Colon (tissue), 2 donors: ENCODE data around the gene ZNF443.
"Not testable (repeated sequence)": the region's sequence is repeated elsewhere in the genome, so short reads cannot be mapped to it uniquely, and the experiment has no call there.

Source experiments
- FAIRE-seq: peaks from 2 replicates; lab custom pipeline; 2012; peaks lifted over from hg19 to GRCh38; lab: Jason Lieb, UNC
- donor health status: control.
- donor health status: control.

ZNF443 gene

DNA sequence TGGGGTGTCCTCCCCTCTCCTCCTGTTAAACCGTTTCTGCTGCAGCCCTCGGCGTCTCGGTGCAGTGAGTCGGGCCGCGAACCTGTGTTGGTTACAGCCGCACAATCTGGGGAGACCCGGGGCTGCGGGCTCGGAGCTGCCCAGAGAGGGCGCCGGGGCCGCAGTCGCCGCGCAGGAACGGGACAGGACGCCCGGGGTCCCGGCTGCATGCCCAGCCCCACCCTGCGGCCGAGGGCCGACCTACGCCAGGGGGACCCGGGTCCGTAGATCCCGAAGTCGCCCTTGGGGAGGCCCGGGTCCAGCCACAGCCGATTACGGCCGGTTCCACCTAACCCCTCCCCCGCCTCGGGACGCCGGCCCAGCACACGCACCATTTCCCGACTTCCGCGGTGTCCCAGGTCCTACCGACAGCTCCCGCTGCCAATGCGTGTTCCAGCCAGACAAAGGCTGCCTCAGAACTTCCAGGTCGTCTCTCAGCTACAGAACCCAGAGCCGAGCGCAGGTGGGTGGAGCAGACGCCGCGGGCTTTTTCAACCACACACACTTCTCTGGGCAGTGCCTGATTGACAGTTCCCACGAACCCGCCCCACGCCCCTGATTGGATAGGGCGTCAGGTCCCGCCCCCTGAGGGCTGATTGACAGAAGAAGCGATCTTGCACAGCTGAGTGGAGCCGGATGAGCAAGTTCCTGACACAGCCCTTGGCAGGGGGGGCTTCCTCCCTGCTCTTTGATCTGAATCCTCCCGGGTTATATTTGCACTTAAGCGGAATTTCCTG is at the start of gene ZNF443:
Gene ZNF443 (minus strand): TSS at position 481 of the 776 bp plus-strand sequence. CDS start 107 bp downstream, at position 374.
- FAIRE-seq: peak; percentile 58

DNA sequence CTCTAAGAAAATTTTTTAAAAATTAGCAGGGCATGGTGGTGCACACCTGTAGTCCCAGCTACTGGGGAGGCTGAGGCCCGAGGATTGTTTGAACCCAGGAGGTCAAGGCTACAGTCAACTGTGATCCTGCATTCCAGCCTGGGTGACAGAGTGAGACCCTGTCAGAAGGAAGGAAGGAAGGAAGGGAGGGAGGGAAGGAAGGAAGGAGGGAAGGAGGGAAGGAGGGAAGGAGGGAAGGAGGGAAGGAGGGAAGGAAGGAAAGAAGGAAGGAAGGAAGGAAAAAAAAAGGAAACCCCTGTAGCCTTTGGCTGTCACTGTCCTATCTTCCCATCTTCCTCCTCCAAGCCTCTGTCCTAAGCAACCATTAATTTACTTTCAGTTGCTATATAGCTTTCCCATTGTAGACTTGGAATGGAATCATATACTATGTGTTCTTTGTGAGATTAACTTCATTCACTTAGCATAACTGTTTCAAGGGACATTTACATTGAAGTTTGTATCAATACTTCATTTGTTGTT is 45.5 kb upstream of the ZNF443 start:
- not testable (repeated sequence) for FAIRE-seq

DNA sequence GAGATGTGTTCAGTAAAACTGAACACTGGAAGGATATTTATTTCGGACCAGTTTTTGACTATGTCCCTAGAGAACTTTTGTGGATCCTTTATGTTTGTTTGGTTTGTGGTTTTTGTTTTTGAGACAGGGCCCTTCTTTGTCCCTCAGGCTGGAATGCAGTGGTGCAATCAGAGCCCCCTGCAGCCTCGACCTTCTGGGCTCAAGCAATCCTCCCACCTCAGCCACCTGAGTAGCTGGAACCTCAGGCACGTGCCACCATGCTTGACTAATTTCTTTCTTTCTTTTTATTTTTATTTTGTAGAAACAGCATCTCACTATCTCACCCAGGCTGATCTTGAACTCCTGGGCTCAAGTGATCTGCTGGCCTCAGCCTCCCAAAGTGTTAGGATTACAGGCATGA is 44.8 kb upstream of the ZNF443 start:
- no peak for FAIRE-seq

DNA sequence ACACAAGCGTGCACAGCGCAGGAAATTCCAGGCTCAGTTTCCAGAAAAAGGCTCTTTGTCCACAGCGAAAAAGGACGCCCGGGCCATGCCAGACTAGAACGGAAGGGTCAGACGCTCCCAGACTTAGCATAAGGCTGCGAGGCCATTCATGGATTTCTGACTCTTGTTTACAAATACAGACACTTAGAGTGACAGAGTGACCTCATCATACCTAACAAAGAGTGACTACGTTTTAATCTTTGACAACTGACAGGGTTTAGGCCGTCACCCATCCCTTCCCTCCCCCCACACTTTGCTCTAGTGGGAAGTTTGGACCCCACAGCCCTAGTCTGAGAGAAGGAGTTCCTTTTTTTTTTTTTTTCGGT is 44.2 kb upstream of the ZNF443 start:
- no peak for FAIRE-seq

DNA sequence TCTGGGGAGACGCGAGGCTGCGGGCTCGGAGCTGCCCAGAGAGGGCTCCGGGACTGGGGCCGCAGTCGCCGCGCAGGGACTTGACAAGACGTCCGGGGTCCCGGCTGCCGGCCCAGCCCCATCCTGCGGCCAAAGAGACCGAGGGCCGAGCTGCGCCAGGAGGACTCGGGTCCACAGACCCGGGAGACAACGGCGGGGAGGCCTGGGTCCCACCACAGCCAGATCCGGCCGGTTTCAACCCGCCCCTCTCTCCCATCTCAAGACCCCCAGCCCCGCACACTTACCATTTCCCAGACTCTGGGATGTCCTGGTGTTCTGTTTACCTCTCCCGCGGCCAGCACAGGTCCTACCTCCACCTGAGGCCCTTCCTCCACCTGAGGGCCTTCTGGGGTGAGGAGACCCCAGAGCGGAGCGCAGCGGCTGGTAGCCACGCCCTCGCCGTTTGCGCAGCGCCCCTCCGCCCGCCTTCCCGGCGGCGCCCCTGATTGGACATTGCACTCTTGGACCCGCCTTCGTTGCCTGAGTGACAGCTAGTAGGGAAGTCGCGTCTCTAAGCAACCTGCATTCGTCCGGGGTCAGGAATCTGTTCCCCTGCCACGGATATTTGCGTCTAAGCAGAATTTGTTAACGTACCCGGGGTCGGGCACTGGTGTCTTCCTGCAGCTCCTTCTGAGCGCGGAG is 43.7 kb upstream of the ZNF443 start, which contains the start of gene ZNF709:
Gene ZNF709 (minus strand): TSS at position 446 of the 681 bp plus-strand sequence. CDS start 159 bp downstream, at position 287.
- no peak for FAIRE-seq

DNA sequence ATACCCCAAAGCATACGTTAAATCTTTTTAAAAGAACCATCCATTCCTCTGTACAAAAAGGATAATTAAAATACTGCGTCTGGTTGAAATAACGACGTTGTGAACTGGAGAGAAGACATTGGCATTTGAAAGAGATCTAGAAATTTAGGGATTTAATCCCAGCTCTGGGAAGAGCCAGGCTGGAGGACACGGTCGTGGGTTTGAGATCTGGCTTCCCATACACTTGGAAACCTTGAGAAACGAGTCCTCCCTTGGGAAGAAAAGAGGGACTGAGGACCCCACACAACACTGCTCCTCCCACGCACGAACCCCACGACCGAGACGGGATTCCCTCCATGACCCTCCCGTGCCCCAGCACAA is 43.2 kb upstream of the ZNF443 start:
- no peak for FAIRE-seq

DNA sequence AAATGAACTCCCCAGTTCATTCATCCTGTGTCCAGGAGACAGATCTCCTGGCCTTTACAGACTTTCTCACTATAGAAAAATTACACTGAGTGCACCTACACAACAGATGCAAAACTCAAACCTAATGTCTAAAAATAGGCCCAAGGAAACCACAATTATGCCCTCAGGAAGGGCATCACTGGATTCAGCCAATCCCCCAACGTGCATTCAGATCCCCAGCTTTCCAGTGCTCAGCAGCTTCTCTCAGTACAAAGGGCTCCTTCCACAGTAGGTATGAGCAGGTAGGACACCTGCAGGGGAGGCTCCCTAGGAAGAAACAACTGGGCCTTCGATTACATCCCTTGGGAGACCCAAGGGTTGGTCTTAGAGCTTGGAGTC is 41.7 kb upstream of the ZNF443 start:
- FAIRE-seq: no peak

DNA sequence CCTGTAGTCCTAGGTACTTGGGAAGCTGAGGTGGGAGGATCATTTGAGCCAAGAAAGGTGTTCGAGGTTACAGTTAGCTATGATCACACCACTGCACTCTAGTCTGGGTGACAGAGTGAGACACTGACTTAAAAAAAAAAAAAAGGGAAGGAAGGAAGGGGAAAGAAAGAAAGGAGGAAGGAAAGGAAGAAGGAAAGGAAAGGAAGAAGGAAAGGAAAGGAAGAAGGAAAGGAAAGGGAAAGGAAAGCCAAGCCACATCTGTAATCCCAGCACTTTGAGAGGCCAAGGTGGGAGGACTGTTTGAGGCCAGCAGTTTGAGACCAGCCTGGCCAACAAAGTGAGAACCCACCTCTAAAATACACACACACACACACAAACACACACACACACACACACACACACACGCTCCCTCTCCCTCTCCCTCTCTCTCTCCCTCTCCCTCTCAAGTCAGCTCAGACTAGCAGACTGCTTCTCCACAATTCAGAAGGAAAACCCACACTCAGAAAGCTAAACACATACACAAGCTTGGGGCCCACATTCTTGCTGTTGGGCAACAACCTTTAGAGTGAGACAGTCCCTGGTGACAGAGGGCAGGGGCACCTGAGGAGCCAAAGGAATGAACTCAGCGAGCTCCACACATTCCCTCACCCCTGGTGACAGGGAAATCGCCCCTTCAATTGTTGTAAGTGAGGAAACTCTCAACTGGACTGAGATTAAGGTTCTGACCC is 41.1 kb upstream of the ZNF443 start:
- FAIRE-seq: no peak

DNA sequence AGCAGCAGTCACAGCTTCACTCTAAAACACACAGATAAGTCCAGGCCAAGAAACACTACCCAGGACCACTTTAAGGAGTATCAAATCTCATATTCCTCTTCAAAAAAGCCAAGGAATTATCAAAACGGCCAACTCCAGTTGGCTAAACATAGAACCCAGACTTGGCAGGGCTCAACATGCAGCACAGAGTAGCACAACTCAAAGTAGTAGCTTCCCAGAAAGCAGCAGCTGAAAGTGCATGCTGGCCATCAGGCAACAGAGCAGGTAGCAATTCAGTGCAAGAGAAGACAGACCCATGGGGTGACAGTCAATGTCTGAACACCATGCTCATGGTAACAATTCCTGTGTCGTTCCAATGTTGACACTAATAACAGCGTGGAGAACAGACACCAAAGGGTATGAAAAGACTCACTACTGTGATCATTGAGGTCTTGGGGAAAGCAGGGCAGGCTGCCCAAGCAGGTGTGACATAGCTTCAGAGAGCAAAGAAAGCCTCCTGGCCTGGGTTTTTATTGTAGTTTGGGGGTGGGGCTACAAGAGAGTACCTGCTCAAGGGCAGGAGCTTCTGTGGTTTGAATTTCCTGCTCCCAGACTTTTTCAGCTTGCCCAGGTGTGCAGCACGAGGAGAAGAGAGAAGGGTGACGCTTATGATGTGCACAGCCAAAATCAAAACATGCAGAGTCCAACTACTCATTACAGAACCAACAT is 37.6 kb upstream of the ZNF443 start:
- no peak for FAIRE-seq

DNA sequence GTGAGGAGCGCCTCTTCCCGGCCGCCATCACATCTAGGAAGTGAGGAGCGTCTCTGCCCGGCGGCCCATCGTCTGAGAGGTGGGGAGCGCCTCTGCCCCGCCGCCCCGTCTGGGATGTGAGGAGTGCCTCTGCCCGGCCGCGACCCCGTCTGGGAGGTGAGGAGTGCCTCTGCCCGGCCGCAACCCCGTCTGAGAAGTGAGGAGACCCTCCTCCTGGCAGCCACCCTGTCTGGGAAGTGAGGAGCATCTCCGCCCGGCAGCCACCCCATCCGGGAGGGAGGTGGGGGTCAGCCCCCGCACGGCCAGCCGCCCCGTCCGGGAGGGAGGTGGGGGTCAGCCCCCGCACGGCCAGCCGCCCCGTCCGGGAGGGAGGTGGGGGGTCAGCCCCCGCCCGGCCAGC is 26.8 kb upstream of the ZNF443 start:
- not testable (repeated sequence) for FAIRE-seq

DNA sequence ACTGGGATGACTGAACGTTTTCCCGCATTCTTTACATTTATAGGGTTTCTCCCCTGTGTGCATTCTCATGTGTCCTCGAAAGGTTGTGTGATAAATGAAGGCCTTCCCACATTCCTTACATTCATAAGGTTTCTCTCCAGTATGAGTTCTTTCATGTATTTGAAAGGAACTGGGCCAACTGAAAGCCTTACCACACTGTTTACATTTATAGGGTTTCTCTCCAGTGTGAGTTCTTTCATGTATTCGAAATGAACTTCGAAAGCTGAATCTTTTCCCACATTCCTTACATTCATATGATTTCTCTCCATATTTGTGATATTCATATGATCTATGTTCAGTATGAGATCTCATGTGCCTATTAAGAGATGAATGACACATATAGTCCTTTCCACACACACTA is 24.4 kb upstream of the ZNF443 start:
- no peak for FAIRE-seq

DNA sequence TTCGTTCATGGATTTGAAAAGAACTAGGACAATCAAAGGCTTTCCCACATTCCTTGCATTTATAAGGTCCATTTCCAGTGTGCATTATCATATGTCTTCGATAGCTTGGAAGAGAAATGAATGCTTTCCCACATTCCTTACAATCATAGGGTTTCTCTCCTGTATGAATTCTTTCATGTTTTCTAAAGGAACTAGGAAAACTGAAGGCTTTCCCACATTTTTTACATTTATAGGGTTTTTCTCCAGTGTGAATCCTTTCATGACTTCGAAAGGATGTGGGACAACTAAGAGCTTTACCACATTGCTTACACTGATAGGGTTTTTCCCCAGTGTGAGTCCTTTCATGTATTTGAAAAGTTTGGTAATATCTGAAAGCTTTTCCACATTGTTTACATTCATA is 23.9 kb upstream of the ZNF443 start:
- no peak for FAIRE-seq

DNA sequence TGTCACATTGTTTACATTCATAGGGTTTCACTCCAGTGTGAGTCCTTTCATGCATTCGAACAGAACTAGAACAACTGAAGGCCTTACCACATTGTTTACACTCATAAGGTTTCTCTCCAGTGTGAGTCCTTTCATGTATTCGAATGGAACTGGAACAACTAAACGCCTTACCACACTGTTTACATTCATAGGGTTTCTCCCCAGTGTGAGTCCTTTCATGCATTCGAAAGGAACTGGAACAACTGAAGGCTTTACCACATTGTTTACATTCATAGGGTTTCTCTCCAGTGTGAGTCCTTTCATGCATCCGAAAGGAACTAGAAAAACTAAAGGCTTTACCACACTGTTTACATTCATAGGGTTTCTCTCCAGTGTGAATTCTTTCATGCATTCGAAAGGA is 23.3 kb upstream of the ZNF443 start:
- not testable (repeated sequence) for FAIRE-seq

DNA sequence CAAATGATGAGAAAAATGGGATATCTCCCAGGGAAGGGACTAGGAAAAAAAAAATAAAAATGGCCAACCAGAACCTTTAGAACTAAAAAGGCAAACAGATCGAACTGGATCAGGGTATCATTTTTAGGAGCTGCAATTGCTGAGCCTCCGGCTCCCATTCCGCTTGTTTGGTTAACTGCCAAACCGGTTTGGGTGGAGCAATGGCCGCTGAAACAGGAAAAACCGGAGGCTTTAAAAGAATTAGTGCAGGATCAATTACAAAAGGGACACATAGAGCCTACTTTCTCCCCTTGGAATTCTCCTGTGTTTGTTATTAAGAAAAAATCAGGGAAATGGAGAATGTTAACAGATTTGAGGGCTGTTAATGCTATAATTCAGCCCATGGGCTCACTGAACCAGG is 12.7 kb upstream of the ZNF443 start:
- FAIRE-seq: no peak

DNA sequence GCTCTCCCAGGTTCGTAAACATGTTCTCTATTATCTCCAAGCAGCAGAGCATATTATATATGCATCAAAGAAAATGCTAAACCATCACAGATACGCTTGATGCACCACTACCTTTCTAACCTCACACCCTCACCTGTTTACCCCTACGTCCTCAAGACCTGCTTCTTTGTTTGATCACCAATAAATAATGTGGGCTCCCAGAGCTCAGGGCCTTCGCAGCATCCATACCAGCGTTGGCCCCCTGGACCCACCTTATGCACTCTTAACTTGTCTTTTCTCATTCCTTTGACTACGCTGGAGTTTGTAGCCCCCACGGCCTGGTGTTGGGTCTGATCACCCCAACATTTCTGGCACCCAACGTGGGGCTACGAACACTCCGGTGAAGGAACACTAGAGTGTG is 10.0 kb upstream of the ZNF443 start:
- FAIRE-seq: no peak

DNA sequence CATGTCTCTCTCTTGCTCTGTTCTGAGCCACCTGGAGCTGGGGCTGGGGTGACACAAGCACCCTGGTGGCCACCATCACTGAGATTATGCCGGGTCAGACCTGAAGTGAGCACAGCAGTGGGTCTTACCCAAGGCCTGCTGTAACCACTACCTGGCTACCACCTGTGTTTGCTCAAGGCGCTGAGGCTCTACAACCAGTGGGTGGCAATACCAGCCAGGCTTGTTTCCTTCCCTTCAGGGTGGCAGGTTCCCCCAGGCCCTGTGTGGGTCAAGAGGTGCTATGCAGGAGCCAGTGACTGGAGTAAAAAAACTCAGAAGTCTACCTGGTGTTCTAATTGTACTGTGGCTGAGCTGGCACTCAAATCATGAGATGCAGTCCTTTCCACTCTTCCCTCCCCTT is 8.0 kb upstream of the ZNF443 start:
- no peak for FAIRE-seq

DNA sequence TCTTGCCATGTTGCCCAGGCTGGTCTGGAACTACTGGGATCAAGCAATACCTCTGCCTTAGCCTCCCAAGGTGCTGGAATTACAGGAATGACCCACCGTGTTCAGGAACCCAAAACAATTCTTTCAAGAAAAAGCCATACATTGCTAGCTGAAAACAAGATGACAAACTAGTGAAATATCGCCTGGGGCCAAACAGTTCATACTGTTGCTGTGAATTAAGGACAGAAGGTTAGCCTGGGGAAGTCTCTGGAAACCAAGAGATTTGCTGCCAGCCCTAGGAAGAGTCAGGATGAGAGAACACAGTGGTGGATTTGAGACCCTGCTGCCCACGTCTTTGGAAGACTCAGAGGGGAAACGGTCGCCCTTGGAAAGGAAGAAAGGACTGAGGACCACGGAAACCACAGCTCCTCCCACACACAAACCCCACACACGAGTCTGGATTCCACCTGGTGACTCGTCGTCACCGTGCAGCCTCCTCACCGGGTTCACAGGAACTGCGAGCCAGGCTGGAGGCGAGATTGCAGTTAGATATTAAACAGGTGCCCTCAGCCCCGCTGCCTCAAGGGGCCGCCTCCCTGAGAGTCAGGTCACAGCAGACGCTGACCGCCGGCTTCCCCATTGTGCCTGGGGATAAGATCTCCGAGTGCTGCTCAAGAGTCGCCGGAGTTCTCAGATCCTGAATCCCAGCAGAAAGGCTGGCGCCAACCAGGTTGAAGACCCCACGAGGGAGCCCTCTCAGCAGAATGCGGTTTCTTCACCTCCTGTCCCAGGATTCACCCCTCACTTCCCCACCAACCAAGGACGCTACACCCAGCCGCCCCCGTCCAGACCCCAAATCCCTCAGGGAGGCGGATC is 908 bp downstream of the ZNF443 start:
- not testable (repeated sequence) for FAIRE-seq

DNA sequence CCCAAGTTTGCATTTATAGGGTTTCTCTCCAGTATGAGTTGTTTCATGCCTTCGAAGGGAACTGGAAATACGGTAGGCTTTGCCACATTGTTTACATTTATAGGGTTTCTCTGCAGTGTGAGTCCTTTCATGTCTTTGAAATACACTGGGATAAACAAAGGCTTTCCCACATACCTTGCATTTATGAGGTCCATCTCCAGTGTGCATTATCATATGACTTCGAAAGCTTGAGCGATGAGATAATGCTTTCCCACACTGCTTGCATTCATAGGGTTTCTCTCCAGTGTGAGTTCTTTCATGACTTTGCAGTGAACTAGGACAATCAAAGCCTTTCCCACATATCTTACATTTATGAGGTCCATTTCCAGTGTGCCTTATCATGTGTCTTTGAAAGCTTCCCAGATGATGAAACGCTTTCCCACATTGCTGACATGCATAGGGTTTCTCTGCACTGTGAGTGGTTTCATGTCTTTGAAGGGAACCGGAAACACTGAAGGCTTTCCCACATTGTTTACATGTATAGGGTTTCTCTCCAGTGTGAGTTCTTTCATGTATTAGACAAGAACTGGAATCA is 10.0 kb downstream of the ZNF443 start:
- FAIRE-seq: not testable (repeated sequence)

DNA sequence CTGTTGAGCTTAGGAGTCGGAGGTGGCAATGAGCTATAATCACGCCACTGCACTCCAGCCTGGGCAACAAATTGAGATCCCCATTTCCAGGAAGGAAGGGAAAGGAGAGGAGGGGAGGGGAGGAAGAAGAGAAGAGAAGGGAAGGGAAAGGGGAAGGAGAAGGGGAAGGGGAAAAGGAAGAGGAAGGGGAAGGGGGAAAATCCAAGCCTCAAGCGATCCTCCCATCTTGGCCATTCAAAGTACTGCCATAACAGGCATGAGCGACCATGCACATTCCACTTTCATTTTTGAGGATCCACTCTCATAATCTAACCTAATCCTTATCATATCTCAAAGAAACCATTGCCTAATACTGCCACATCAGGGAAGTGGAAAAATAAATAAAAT is 14.9 kb downstream of the ZNF443 start:
- FAIRE-seq: no peak

DNA sequence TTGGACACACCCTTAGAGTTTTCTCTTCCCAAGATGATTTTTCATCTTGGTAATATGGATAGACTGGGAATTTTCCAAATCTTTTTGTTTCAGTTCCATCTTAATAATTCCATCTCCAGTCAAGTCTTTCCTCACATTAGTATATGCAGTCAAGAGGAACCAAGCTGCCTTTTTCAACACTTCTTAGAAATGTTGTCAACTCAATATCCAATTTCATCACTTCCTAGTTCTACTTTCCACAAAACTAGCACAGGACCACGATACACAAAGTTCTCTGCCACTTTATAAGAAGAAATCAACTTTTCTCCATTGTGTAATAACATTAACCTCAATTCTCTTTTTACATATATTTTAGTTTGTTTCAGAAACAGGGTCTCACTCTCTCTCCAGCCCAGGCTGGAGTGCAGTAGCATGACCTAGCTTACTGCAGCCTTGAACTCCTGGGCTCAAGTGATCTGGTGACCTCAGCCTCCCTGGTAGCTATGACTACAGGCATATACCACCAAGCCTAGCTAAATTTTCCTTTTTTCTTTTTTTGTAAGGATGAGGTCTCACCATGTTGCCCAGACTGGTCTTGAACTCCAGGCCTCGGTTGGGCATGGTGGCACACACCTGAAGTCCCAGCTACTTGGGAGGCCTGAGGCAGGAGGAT is 15.5 kb downstream of the ZNF443 start:
- no peak for FAIRE-seq
